K562 (cell line): ENCODE results near the gene OPCML. TPM values are rescaled to one million over a fixed set of nuclear protein-coding genes. Genes with fewer than 3 reads are reported as not detected.

Experiments used
- MAFG ChIP-seq: fragments of 450-650 bp; conservative IDR thresholded peaks from 2 replicates; pipeline ENCODE4 v1.6.1; 2016; ENCODE audit warnings: missing genetic modification characterization, missing compliant biosample characterization
- PTBP1 ChIP-seq: fragments of 200-400 bp; formaldehyde crosslinking; IDR thresholded peaks from 2 replicates; pipeline ENCODE4 v1.6.1; 2017; ENCODE audit warnings: low read depth, low read length
- PYGO2 ChIP-seq: fragments of 450-650 bp; IDR thresholded peaks from 2 replicates; pipeline ENCODE4 v1.6.1; 2016; ENCODE audit warnings: mild to moderate bottlenecking, missing genetic modification characterization, moderate library complexity, missing compliant biosample characterization
- SIRT6 ChIP-seq: IDR thresholded peaks from one replicate; pipeline ENCODE4 v1.6.1; 2012; ENCODE audit warnings: low read depth, mild to moderate bottlenecking, control low read depth, inconsistent platforms, low read length, moderate library complexity
- TGIF2 ChIP-seq: sonication (generic); formaldehyde crosslinking; IDR thresholded peaks from 2 replicates; pipeline ENCODE4 v1.8.1; 2022; ENCODE audit warnings: mild to moderate bottlenecking, missing genetic modification reagents, moderate library complexity
- YBX1 ChIP-seq: fragments of 450-650 bp; IDR thresholded peaks from 2 replicates; pipeline ENCODE4 v1.7.1; 2016; ENCODE audit warnings: mild to moderate bottlenecking
- ZNF217 ChIP-seq: sonication (generic); formaldehyde crosslinking; IDR thresholded peaks from 2 replicates; pipeline ENCODE4 v1.8.0; 2022; ENCODE audit warnings: mild to moderate bottlenecking, missing genetic modification reagents
- ZNF444 ChIP-seq: fragments of 250-450 bp; sonication (Bioruptor Pico); IDR thresholded peaks from 2 replicates; pipeline ENCODE4 v1.4.0; 2020; ENCODE audit warnings: mild to moderate bottlenecking, moderate library complexity
- polyA plus RNA-seq, 8 experiments: library from polyadenylated mRNA; depleted of rRNA in 4 of 8; stranded (reverse) in 5 of 8; unstranded in 3 of 8; fragments of >200 nt; fragmentation: Nextera tagmentation in 2 of 8; fragmentation: Illumina TruSeq in 1 of 8; extraction: Ambion mirVana in 2 of 8; extraction: Trizol in 1 of 8; gene quantifications; 2 replicates each; pipeline versions ENCODE4 v1.2.1 to v1.2.3, GENCODE V29; 2011 to 2014; ENCODE audit warnings: inconsistent platforms in 1 of 8, missing spikeins in 1 of 8
- total RNA-seq, 7 experiments: library from RNA; depleted of rRNA in 6 of 7; stranded (reverse); fragments of >200 nt in 6 of 7; fragmentation: Illumina TruSeq in 2 of 7; extraction: Trizol in 2 of 7; gene quantifications; 2 replicates each; pipeline versions ENCODE4 v1.2.1 to v1.2.3, GENCODE V29; 2011 to 2021; ENCODE audit warnings: low replicate concordance in 1 of 7
- TF ChIP-seq, protein P1 (sequence below): fragments of 250-450 bp; sonication (Bioruptor Pico); IDR thresholded peaks from 2 replicates; pipeline ENCODE4 v1.8.0; 2022; ENCODE audit warnings: inconsistent platforms, mild to moderate bottlenecking, moderate library complexity, borderline replicate concordance
- TF ChIP-seq, protein P2 (sequence below): sonication (generic); formaldehyde crosslinking; IDR thresholded peaks from 2 replicates; pipeline ENCODE4 v1.8.0; 2023; ENCODE audit warnings: missing genetic modification reagents, mild to moderate bottlenecking, borderline replicate concordance
- TF ChIP-seq, protein P3 (sequence below): fragments of 450-650 bp; IDR thresholded peaks from 2 replicates; pipeline ENCODE4 v1.6.1; 2016; ENCODE audit warnings: missing biosample characterization, missing genetic modification characterization

Gene OPCML
- total and polyA plus RNA-seq, 9 of the 15 experiments (the other 6 are each of a cell fraction or from before 2014, with no cell fraction given): not detected

DNA sequence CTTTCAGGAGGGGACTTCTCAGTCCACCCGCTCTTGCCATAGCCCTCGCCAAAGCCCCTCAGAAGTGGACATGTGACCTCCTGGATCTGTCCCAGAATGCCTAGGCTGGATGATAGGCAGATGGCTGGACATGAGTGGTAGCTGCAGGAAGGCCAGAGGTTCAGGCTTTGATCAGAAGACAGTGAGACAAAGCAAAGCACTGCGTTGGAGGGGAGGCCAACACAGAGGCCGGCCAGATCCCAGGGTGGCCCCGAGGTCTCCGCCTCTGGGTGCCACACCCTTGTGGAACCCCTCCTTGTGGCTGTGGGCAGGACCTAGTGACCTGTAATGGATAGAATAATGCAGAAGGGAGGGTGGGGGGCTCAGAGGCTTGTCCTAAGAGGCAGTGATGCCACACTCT is 147.6 kb downstream of the OPCML start (continued):
- TF ChIP-seq, protein P1, sequence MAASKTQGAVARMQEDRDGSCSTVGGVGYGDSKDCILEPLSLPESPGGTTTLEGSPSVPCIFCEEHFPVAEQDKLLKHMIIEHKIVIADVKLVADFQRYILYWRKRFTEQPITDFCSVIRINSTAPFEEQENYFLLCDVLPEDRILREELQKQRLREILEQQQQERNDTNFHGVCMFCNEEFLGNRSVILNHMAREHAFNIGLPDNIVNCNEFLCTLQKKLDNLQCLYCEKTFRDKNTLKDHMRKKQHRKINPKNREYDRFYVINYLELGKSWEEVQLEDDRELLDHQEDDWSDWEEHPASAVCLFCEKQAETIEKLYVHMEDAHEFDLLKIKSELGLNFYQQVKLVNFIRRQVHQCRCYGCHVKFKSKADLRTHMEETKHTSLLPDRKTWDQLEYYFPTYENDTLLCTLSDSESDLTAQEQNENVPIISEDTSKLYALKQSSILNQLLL (CRISPR knock-in tag): no peak
- TF ChIP-seq MAFG (tag): no peak
- TF ChIP-seq, protein P2, sequence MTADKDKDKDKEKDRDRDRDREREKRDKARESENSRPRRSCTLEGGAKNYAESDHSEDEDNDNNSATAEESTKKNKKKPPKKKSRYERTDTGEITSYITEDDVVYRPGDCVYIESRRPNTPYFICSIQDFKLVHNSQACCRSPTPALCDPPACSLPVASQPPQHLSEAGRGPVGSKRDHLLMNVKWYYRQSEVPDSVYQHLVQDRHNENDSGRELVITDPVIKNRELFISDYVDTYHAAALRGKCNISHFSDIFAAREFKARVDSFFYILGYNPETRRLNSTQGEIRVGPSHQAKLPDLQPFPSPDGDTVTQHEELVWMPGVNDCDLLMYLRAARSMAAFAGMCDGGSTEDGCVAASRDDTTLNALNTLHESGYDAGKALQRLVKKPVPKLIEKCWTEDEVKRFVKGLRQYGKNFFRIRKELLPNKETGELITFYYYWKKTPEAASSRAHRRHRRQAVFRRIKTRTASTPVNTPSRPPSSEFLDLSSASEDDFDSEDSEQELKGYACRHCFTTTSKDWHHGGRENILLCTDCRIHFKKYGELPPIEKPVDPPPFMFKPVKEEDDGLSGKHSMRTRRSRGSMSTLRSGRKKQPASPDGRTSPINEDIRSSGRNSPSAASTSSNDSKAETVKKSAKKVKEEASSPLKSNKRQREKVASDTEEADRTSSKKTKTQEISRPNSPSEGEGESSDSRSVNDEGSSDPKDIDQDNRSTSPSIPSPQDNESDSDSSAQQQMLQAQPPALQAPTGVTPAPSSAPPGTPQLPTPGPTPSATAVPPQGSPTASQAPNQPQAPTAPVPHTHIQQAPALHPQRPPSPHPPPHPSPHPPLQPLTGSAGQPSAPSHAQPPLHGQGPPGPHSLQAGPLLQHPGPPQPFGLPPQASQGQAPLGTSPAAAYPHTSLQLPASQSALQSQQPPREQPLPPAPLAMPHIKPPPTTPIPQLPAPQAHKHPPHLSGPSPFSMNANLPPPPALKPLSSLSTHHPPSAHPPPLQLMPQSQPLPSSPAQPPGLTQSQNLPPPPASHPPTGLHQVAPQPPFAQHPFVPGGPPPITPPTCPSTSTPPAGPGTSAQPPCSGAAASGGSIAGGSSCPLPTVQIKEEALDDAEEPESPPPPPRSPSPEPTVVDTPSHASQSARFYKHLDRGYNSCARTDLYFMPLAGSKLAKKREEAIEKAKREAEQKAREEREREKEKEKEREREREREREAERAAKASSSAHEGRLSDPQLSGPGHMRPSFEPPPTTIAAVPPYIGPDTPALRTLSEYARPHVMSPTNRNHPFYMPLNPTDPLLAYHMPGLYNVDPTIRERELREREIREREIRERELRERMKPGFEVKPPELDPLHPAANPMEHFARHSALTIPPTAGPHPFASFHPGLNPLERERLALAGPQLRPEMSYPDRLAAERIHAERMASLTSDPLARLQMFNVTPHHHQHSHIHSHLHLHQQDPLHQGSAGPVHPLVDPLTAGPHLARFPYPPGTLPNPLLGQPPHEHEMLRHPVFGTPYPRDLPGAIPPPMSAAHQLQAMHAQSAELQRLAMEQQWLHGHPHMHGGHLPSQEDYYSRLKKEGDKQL: no peak
- no peak for TF ChIP-seq PTBP1
- no peak for TF ChIP-seq TGIF2
- no peak for TF ChIP-seq PYGO2 (tag)
- no peak for TF ChIP-seq ZNF217 (CRISPR knock-in tag)
- TF ChIP-seq, protein P3, sequence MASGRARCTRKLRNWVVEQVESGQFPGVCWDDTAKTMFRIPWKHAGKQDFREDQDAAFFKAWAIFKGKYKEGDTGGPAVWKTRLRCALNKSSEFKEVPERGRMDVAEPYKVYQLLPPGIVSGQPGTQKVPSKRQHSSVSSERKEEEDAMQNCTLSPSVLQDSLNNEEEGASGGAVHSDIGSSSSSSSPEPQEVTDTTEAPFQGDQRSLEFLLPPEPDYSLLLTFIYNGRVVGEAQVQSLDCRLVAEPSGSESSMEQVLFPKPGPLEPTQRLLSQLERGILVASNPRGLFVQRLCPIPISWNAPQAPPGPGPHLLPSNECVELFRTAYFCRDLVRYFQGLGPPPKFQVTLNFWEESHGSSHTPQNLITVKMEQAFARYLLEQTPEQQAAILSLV (tag): no peak
- TF ChIP-seq SIRT6: no peak
- no peak for TF ChIP-seq ZNF444
- TF ChIP-seq YBX1: no peak
